22Rv1 (cell line): Measurements from ENCODE around the gene EIPR1.

Experiments
- H3K27ac ChIP-seq: fragments of 450-650 bp; 2 replicates; pipeline ENCODE4 v1.5.1; 2017
- CTCF ChIP-seq: fragments of 450-650 bp; IDR thresholded peaks from 2 replicates; pipeline ENCODE4 v1.5.1; 2017; ENCODE audit warnings: mild to moderate bottlenecking
- ZFX ChIP-seq: fragments of 450-650 bp; IDR thresholded peaks from 2 replicates; pipeline ENCODE4 v1.6.1; 2017; ENCODE audit warnings: antibody characterized with exemption, borderline replicate concordance

Gene EIPR1

GRCh38 chr2:3305952-3306351, 71.7 kb downstream of the EIPR1 start:
- no peak overlapping the region for H3K27ac ChIP-seq
- TF ChIP-seq CTCF: no peak
- TF ChIP-seq ZFX: no peak

GRCh38 chr2:3305431-3305830, 72.2 kb downstream of the EIPR1 start:
- H3K27ac ChIP-seq: no peak overlapping the region
- TF ChIP-seq ZFX (no peak), CTCF (no peak)

- H3K27ac ChIP-seq: no peak overlapping the region
- TF ChIP-seq CTCF: peak; percentile 98
- no peak for TF ChIP-seq ZFX
These were observed 73.8 kb downstream of the EIPR1 start for GRCh38 chr2:3303583-3304406.

GRCh38 chr2:3302751-3303582, 74.7 kb downstream of the EIPR1 start:
- TF ChIP-seq CTCF: no peak
- no peak for TF ChIP-seq ZFX
- no peak overlapping the region for H3K27ac ChIP-seq

GRCh38 chr2:3302421-3302750, 75.2 kb downstream of the EIPR1 start:
- H3K27ac ChIP-seq: no peak overlapping the region
- TF ChIP-seq ZFX (no peak), CTCF (no peak)

- no peak for TF ChIP-seq CTCF
- TF ChIP-seq ZFX: no peak
These were observed 76.6 kb downstream of the EIPR1 start for GRCh38 chr2:3301001-3301400.

GRCh38 chr2:3300224-3300995, 77.2 kb downstream of the EIPR1 start:
- H3K27ac ChIP-seq: no peak overlapping the region
- no peak for TF ChIP-seq CTCF

More at GRCh38 chr2:3301001-3301400, 76.6 kb downstream of the EIPR1 start:
- H3K27ac ChIP-seq: no peak overlapping the region
